ENCODE data around the gene GPR176.

The GPR176 gene

DNA sequence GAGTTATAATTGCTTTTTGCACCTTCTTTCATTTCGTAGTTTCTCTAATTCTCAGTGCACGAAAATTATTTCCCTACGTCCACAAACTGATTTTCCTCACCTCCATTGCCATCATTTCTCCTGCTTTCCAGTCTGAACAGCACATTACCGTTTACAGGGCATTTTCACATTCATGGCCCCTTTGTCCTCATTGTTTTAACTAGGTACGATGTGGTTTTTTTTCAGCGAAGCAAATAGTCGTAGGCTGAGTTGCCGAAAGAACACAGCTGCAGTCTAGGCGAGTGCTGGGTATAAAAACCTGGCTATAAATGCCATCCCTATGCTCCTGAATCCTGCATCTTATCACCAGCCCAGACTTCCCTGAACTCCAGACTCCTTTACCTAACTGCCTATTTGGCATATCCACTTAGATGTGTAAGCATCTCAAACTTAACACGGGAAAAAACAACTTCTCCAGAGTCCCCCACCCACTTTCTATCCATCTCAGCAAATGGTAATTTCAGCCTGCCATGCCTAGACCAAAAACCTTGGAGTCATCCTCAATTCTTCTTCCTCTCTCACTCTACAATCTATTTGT lies 136.7 kb downstream of the GPR176 start:
- no peak for DNase-seq (ENCODE audit: low read depth in 2 of 2)

GRCh38 chr15:39782441-39783138 lies 137.5 kb downstream of the GPR176 start, which contains the start of gene FSIP1:
TSS of gene FSIP1 (minus strand) at chr15:39782841. CDS start at chr15:39776524, 6,317 bp downstream.
- DNase-seq (ENCODE audit: low read depth in 2 of 2), result peak; percentile 93 to 94

GRCh38 chr15:39781967-39782302 lies 138.1 kb downstream of the GPR176 start:
- DNase-seq (ENCODE audit: low read depth in 2 of 2), result no peak

DNA sequence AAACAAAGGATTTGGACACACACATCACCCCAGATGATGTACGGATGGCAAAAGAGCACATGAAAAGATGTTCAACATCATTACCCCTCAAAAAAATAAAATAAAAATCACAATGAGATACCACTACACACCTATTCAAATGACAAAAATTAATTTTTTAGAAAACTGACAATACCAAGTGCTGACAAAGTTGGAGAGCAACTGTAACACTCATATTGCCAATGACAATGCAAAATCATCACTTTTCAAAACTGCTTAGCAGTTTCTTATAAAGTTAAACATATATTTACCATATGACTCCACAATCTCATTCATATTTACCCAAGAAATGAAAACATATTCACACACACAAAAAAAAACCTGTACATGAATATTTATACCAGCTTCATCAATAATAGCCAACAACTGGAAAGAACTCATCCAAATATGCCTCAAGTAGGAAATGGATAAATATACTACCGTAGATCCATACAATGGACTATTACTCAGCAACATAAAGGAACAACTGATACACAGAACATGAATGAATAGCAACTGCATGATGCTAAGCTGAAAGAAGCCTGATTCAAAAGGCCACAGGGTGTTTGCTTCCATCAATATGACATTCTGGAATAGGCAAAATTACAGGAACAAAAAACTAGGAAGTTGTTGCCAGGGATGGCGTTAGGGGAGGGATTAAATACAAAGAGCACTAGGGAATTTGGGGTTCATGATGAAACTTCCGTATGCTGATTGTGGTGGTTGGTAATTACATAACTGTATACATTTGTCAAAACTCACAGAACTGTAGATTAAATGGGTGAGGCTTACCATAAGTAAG lies 138.7 kb downstream of the GPR176 start:
- DNase-seq (ENCODE audit: low read depth in 2 of 2), result no peak

DNA sequence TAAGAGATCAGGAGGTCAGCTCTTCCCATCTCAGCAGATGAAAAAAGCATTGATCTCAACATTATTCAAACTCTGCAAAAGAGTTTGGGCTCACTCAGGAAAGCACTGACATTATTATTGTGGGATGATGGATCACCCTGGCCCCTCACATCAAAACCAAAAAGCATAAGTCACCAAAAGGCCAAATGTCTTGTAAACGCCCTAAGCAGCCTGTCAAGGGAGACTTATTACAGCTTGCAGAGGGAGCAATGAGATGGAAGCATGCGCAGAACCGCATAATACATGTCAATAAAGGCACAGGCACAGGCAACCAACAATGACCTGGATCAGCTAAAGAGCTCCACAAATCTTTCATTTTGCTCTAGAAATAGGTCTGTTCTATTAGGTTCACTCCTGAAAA lies 142.0 kb downstream of the GPR176 start:
- DNase-seq (ENCODE audit: low read depth in 2 of 2), result no peak

- no peak for DNase-seq (ENCODE audit: low read depth in 2 of 2)
These were observed 142.6 kb downstream of the GPR176 start for GRCh38 chr15:39777496-39777895.

GRCh38 chr15:39776068-39776467 lies 144.0 kb downstream of the GPR176 start:
- DNase-seq (ENCODE audit: low read depth in 2 of 2), result no peak

GRCh38 chr15:39774688-39775267 lies 145.3 kb downstream of the GPR176 start:
- DNase-seq (ENCODE audit: low read depth in 2 of 2), result no peak

GRCh38 chr15:39770748-39771689 lies 149.0 kb downstream of the GPR176 start:
- DNase-seq (ENCODE audit: low read depth in 2 of 2), result no peak

- DNase-seq (ENCODE audit: low read depth in 2 of 2), result no peak
These were observed 152.1 kb downstream of the GPR176 start for GRCh38 chr15:39767921-39768320.

DNA sequence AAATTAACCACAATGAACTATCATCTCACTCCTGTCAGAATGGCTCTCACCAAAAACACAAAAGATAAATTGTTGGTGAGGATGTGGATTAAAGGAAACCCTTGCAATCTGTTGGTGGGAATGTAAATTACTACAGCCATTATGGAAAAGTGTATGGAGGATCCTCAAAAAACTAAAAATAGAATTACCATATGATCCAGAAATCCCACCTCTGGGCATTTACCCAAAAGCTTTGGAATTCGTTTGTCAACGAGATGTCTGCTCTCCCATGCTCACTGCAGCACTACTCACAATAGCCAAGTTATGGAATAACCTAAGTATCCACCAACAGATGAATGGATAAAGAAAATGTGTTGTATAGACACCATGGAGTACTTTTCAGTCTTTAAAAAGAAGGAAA lies 159.1 kb downstream of the GPR176 start:
- DNase-seq (ENCODE audit: low read depth in 2 of 2), result no peak

GRCh38 chr15:39756806-39757522 lies 163.1 kb downstream of the GPR176 start:
- DNase-seq (ENCODE audit: low read depth in 2 of 2), result no peak

DNA sequence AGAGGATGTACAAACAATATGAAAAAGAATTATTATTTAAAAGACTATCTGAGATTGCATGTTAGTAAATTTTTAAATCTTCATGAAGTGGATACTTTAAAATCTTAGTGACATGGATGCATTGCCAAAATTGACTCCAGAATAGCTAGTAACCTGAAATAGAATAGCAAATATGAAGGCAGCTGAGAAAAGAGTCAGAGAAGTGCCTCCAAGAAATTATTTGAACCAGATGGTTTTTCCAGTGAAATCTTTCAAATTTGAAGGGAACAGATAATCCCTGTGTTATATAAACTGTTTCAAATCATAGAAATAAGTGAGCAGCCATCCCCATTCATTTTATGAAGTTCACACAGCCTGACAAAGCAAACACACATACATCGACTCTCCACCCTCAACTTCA lies 167.1 kb downstream of the GPR176 start:
- DNase-seq (ENCODE audit: low read depth in 2 of 2), result no peak

DNA sequence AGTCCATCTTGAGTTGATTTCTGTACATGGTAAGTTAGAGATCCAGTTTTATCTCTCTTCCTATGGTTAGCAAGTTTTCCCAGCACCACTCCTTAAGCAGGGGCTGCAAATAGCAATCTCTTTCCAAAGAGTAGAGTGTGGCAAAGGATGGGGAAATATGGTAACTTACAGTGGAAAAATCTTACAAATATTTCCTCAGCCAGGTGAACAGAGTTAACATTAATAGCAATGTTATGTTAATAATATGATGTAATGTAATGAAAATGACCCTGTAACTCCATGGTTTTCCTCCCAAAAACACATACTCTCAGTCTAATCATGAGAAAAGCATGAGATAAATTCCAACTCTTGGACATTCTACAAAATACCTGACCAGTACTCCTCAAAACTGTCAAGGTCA lies 167.8 kb downstream of the GPR176 start:
- no peak for DNase-seq (ENCODE audit: low read depth in 2 of 2)

Measured in stimulated activated CD8-positive, alpha-beta memory T cell treated with anti-CD3 and anti-CD28 coated beads, Interleukin-15, amount 100 ng/mL, for 48 hours (primary cell).